HUES6 (cell line): ENCODE measurements around the gene GTF2IRD1.
"Not testable (repeated sequence)": the region's sequence is repeated elsewhere in the genome, so short reads cannot be mapped to it uniquely, and the experiment has no call there.

ENCODE experiments used
- H3K27ac ChIP-seq: 2 replicates; pipeline ENCODE4 v1.7.0; 2013; ENCODE audit warnings: low read depth, mild to moderate bottlenecking, low read length, inconsistent platforms
- H3K27me3 ChIP-seq: 2 replicates; pipeline ENCODE4 v1.6.1; 2013; ENCODE audit warnings: low read length; ENCODE audit not compliant: control insufficient read depth, insufficient read depth
- H3K36me3 ChIP-seq: 2 replicates; pipeline ENCODE4 v1.6.1; 2013; ENCODE audit warnings: low read length; ENCODE audit not compliant: control insufficient read depth, insufficient read depth
- H3K4me1 ChIP-seq: 2 replicates; pipeline ENCODE4 v1.6.1; 2013; ENCODE audit warnings: low read length; ENCODE audit not compliant: control insufficient read depth, insufficient read depth
- H3K4me3 ChIP-seq: 2 replicates; pipeline ENCODE4 v1.5.1; 2013; ENCODE audit warnings: low read depth, low read length
- H3K9ac ChIP-seq: one replicate; pipeline ENCODE4 v1.6.1; 2013; ENCODE audit warnings: mild to moderate bottlenecking, low read length
- H3K9me3 ChIP-seq: 2 replicates; pipeline ENCODE4 v1.6.1; 2013; ENCODE audit warnings: low read depth, low read length; ENCODE audit not compliant: control insufficient read depth, insufficient read depth

Gene GTF2IRD1

GRCh38 chr7:74542558-74543117 is 88.9 kb downstream of the GTF2IRD1 start:
- no peak overlapping the region for H3K27ac ChIP-seq

GRCh38 chr7:74544706-74545469 is 91.2 kb downstream of the GTF2IRD1 start:
- Histone ChIP-seq H3K27ac (peak overlapping the region; percentile 53; the same call in 1 of the 2 replicates), H3K4me1 (peaks cover 4% of the 10 kb centered on the region; the same call in 1 of the 2 replicates), H3K4me3 (no peak overlapping the region), H3K27me3 (no peaks in the 10 kb centered on the region), H3K36me3 (peaks cover 60% of the 10 kb centered on the region), H3K9me3 (no peaks in the 10 kb centered on the region), H3K9ac (peak overlapping the region; percentile 47)

More at GRCh38 chr7:74542558-74543117, 88.9 kb downstream of the GTF2IRD1 start:
- no peaks in the 10 kb centered on the region for H3K27me3 ChIP-seq
- H3K9ac ChIP-seq, result no peak overlapping the region
- H3K9me3 ChIP-seq, result no peaks in the 10 kb centered on the region
- H3K4me3 ChIP-seq, result no peak overlapping the region
- H3K36me3 ChIP-seq, result peaks cover 67% of the 10 kb centered on the region
- H3K4me1 ChIP-seq, result peaks cover 4% of the 10 kb centered on the region; the same call in 1 of the 2 replicates

- H3K27ac ChIP-seq, result no peak overlapping the region
- H3K4me3 ChIP-seq, result no peak overlapping the region
- no peaks in the 10 kb centered on the region for H3K9me3 ChIP-seq
- peaks cover 4% of the 10 kb centered on the region; the same call in 1 of the 2 replicates for H3K4me1 ChIP-seq
- no peak overlapping the region for H3K9ac ChIP-seq
- no peaks in the 10 kb centered on the region for H3K27me3 ChIP-seq
- peaks cover 57% of the 10 kb centered on the region for H3K36me3 ChIP-seq
These were observed 92.2 kb downstream of the GTF2IRD1 start for GRCh38 chr7:74545921-74546320.

- H3K36me3 ChIP-seq, result peaks cover 39% of the 10 kb centered on the region
- H3K27me3 ChIP-seq, H3K9me3 ChIP-seq, H3K9ac ChIP-seq, H3K4me1 ChIP-seq, H3K4me3 ChIP-seq, H3K27ac ChIP-seq: not testable (repeated sequence)
These were observed 99.9 kb downstream of the GTF2IRD1 start for GRCh38 chr7:74553596-74554012.

GRCh38 chr7:74554178-74554577 is 100.5 kb downstream of the GTF2IRD1 start:
- H3K27ac ChIP-seq, result no peak overlapping the region

GRCh38 chr7:74560086-74560719 is 106.5 kb downstream of the GTF2IRD1 start:
- Histone ChIP-seq H3K9ac (no peak overlapping the region), H3K4me1 (no peaks in the 10 kb centered on the region), H3K36me3 (peaks cover 44% of the 10 kb centered on the region), H3K9me3 (no peaks in the 10 kb centered on the region), H3K27me3 (no peaks in the 10 kb centered on the region), H3K27ac (no peak overlapping the region), H3K4me3 (no peak overlapping the region)

More at GRCh38 chr7:74554178-74554577, 100.5 kb downstream of the GTF2IRD1 start:
- H3K4me1 ChIP-seq, result no peaks in the 10 kb centered on the region
- H3K4me3 ChIP-seq, result no peak overlapping the region
- no peaks in the 10 kb centered on the region for H3K27me3 ChIP-seq
- H3K9me3 ChIP-seq, result no peaks in the 10 kb centered on the region
- H3K9ac ChIP-seq, result no peak overlapping the region
- H3K36me3 ChIP-seq, result peaks cover 40% of the 10 kb centered on the region

- Histone ChIP-seq H3K9me3 (no peaks in the 10 kb centered on the region), H3K27ac (no peak overlapping the region), H3K27me3 (no peaks in the 10 kb centered on the region), H3K4me1 (no peaks in the 10 kb centered on the region), H3K36me3 (peaks cover 38% of the 10 kb centered on the region), H3K9ac (no peak overlapping the region), H3K4me3 (no peak overlapping the region)
These were observed 108.3 kb downstream of the GTF2IRD1 start for GRCh38 chr7:74561898-74562613.

GRCh38 chr7:74563639-74564038 is 109.9 kb downstream of the GTF2IRD1 start:
- not testable (repeated sequence) for H3K9ac ChIP-seq, H3K27me3 ChIP-seq, H3K27ac ChIP-seq, H3K4me1 ChIP-seq, H3K4me3 ChIP-seq, H3K9me3 ChIP-seq
- peaks cover 30% of the 10 kb centered on the region for H3K36me3 ChIP-seq

GRCh38 chr7:74567318-74567668 is 113.6 kb downstream of the GTF2IRD1 start:
- Histone ChIP-seq H3K27me3 (no peaks in the 10 kb centered on the region), H3K4me1 (peaks cover 8% of the 10 kb centered on the region; the same call in 1 of the 2 replicates), H3K4me3 (no peak overlapping the region), H3K27ac (no peak overlapping the region), H3K9ac (no peak overlapping the region), H3K9me3 (no peaks in the 10 kb centered on the region), H3K36me3 (peaks cover 19% of the 10 kb centered on the region)

GRCh38 chr7:74568658-74569057 is 115.0 kb downstream of the GTF2IRD1 start:
- no peaks in the 10 kb centered on the region for H3K9me3 ChIP-seq
- H3K27me3 ChIP-seq, result no peaks in the 10 kb centered on the region
- no peak overlapping the region for H3K4me3 ChIP-seq
- H3K9ac ChIP-seq, result no peak overlapping the region
- H3K4me1 ChIP-seq, result peaks cover 8% of the 10 kb centered on the region; the same call in 1 of the 2 replicates
- peaks cover 15% of the 10 kb centered on the region for H3K36me3 ChIP-seq
- H3K27ac ChIP-seq, result no peak overlapping the region
